GM19328 (cell line): ENCODE data around the gene MACROD1.

Source experiments
- ATAC-seq: cut with Tn5 transposase; IDR thresholded peaks from one replicate; pipeline ENCODE4 v1.9.1; 2021; ENCODE audit warnings: mild to moderate bottlenecking, moderate library complexity; ENCODE audit not compliant: unreplicated experiment

The MACROD1 gene

DNA sequence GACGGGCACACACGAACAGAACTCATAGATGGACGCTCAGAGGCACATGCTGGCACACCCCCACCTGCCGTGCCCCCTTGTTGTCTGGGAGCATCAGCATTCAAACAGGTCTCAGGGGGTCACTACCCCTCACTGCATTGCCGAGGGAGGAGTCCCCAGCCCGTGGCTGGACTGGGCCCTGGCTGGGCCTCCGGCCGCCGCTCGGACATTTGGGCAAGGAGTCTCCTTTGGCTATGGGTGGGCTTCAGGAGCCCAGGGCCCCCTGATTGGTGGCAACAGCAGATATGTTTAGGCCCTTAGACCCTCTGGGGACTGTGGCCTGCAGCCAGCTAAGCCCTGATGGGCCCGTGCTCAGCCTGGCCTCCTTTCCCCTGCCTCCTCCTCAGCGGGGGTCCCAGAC lies 88.3 kb downstream of the MACROD1 start:
- ATAC-seq: no peak

DNA sequence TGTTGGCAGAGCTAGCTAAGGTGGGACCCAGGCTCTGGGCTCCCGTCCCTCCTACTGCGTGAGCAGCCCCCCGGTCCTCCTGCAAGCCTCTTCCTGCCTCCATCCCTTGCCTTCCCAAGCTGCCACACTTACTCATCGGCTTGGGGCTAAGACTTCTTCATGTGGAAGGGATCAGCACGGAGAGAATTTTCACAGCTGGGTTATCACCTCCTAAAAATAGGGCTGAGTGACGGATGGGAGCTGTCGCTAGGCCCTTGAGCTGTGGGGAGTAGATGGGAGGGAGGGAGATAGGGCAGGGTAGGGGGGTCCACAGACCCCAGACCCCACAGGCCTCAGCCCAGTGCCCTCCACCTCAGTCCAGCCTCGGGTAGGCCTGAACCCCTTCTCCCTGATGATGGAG lies 89.2 kb downstream of the MACROD1 start:
- ATAC-seq: no peak

DNA sequence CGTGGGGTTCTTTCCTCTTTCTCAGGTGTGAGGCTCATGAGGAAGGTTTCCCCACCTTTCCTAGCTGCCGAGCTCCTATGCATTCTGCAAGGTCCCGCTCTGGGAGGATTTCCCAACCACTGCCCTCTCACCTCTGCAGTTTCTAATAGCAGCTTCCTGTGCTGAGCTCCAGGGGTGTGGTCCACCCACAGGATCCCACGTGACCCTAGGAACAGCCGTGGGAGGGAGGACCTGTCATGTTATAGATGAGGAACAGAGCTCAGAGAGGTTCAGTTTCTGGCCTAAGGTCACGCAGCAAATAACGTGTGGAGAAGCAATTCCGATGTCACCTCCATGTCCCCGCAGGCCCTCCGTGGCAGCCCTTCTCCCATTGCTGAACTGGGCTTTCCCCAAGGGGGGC lies 91.7 kb downstream of the MACROD1 start:
- ATAC-seq: no peak

GRCh38 chr11:64073542-64073941 lies 92.4 kb downstream of the MACROD1 start:
- no peak for ATAC-seq

DNA sequence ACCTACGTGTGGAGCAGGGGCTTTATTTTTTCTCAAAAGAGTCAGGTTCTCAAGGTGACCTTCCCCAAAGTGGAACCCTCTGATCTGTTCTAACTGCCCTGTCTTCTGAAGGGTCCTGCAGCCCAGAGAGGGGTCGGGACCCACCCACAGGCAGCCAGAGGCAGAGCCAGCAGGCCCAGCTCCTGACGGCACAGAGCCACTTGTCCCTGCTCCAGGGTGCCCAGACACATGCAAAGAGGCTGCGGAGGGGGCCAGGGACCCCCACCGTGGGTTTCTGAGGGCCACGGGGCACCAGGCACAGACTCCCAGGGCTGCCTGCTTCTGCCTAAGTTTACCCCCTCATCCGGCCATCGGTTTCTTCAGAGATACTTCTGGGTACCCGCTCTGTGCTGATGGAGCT lies 93.0 kb downstream of the MACROD1 start:
- ATAC-seq: no peak

DNA sequence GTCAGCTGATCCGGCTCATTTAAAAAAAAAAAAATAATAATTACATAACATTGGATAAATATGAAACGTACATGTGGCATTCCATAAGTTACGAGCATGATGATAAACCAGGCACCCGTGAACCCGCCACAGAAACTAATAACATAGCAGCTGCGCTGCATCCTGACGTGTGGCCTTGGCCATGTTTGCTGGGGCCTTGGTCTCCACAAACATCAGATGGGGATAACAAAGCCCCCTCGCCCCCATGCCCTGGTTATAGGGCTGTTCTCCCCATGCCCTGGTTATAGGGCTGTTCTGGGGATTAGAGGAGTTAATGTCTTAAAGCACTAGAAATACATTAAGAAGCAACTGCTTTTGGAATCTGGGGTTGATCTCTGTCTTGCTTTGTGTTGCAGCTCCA lies 93.5 kb downstream of the MACROD1 start:
- ATAC-seq: no peak

GRCh38 chr11:64071849-64072248 lies 94.1 kb downstream of the MACROD1 start:
- ATAC-seq: no peak

GRCh38 chr11:64070314-64070681 lies 95.6 kb downstream of the MACROD1 start:
- no peak for ATAC-seq

- ATAC-seq: no peak
Measured at GRCh38 chr11:64069401-64070313, 96.3 kb downstream of the MACROD1 start.

- no peak for ATAC-seq
Measured at GRCh38 chr11:64068705-64069400, 97.1 kb downstream of the MACROD1 start.

DNA sequence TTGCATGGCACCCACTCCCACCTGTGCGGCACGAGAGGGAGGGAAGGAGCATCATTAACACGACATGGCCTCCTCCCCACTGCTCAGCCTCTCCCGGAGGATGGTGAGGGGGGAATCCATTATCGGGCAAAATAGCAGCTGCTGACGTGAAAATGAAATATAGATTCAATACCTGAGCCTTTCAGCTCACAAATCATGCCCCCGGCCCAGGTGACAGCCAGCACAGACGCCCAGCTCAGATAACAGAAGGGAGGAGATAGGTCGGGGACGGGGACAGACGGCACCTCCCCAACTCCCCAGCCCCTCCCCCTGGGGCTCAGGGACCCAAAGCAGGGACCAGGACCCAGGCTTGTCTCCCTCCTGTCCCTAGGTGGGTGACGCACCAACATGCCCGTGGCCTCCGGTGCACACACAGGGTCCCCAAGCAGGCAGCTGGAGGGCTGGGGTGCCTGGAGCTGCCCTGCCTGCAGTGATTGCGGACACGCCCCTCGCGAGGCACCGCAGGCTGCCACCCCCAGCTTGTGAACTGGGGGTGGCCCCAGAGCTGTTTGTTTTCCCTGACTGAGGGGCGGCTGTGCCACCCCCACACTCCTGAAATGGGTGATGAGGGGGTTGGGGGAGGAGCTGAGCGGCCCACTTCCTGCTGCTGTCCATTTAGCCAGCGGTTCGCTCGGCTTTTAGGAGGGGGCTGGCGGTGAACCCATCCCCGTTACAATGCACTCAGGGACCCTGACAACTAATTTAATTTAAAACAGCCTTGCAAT lies 98.5 kb downstream of the MACROD1 start:
- ATAC-seq: no peak

DNA sequence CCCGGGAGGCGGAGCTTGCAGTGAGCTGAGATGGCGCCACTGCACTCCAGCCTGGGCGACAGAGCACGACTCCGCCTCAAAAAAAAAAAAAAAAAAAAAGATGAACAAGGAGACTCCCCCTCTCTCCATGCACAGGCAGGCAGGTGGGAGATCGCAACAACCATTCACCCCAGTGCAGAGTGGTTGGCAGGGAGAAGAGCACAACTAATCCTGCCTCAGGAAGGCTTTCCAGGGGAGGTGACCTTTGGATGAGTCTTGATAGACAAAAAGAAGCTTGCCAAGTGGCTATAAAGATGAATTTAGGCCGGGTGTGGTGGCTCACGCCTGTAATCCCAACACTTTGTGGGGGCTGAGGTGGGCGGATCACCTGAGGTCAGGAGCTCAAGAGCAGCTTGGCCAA lies 100.2 kb downstream of the MACROD1 start:
- no peak for ATAC-seq

- ATAC-seq: no peak
Measured at GRCh38 chr11:64065141-64065465, 100.8 kb downstream of the MACROD1 start.

DNA sequence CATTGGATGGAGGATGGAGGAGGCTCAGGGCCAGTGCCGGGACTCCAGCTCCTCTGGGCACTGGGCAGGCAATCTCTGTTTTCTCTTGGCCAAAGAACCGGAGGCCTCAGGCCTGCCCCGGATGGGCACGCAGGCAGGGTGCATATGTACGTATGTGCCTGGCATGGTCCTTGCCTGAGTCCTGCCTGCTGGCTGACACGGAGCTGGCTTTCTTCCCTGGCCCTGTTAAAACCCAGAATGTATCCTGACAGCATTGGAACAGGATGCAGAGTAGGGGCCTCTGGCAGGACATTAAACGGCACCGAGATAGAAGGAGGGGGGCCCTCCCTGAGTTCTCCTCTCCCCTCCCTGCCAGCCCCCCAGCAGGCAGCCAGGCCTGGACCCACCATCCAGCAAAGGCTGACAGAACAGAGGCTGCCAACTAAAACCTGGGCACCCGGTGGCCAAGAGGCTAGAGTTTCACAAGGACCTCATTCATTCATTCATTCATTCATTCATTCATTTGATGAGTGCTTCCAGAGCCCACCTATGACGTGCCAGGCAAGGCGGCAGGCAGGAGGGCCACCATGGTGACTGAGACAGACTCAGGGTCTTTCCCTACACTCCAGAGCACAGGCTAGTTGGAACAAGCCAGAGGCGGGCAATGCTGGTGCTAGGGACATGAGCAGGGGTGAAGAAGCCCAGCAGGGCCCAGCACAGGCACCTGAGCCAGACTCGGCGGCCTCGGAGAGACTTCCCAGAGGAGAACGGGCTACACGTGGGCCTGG lies 101.4 kb downstream of the MACROD1 start:
- ATAC-seq: no peak

- ATAC-seq: no peak
Measured at GRCh38 chr11:64063777-64064176, 102.1 kb downstream of the MACROD1 start.

GRCh38 chr11:64062185-64063039 lies 103.5 kb downstream of the MACROD1 start:
- no peak for ATAC-seq

DNA sequence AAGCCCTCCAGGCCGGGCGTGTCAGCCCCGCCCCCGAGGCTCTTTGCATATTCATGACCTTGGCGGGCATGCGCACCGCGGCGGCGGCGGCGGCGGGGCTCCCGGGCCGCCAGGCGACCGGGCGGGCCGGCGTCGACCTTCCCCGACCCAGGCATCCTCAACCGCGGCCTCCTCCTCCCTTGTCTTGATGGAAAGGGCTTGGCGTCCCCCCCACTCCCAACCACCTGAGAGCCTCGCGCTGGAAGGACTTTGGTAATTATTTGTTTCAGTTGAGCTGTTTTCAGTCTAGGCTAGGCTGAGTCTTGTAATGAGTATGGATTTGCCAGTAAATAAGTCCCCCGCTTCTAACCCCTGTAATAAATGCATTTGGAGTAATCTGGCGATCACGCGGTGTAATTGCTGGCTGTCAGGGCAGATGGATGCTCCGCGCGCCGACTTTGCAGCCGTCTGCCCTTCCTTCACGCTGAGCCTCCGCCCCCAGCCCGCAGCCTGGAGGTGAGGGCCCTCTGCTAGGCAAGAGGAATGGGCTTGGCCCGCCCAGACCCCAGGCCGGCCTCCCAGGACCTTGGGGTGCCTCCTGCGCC lies 105.0 kb downstream of the MACROD1 start:
- ATAC-seq: no peak

DNA sequence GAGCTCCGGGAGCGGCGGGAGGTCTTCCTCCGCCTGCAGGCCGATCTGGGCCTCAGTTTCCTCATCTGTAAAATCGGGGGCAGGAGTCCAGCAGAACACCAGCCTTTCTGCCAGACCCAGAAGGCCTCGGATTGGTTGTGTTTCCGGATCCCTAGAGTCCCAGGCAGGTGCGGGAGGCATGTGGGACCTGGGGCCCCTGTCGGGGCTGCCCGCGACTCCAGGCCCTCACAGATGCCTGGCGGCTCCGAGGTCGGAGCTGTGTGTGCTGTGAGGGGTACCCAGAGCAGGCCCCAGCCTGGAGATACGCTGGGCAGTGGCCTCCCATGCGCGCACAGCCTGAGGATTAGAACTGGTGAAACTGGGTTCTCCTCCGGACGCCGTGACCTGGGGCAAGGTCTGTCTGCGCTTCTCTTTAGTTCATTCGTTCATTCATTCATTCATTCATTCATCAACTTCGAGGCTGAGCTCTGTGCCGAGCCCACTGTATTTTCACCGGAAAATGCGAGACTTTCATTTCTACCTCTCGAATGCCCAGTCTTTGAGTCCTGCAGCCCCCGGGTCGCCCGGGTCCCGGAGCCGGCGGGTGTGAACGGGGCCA lies 105.6 kb downstream of the MACROD1 start:
- ATAC-seq: no peak
